GM18505 (cell line): ENCODE measurements around the gene PRSS57.
"Not testable (repeated sequence)": the region's sequence is repeated elsewhere in the genome, so short reads cannot be mapped to it uniquely, and the experiment has no call there.

Experiments used
- ATAC-seq: cut with Tn5 transposase; IDR thresholded peaks from one replicate; pipeline ENCODE4 v1.9.1; 2021; ENCODE audit not compliant: unreplicated experiment
- POLR2A ChIP-seq: IDR thresholded peaks from 4 replicates; pipeline ENCODE4 v1.6.1; 2011; ENCODE audit warnings: borderline replicate concordance; ENCODE audit not compliant: insufficient read depth, insufficient read length; ENCODE audit errors: extremely low read depth

Gene PRSS57

DNA sequence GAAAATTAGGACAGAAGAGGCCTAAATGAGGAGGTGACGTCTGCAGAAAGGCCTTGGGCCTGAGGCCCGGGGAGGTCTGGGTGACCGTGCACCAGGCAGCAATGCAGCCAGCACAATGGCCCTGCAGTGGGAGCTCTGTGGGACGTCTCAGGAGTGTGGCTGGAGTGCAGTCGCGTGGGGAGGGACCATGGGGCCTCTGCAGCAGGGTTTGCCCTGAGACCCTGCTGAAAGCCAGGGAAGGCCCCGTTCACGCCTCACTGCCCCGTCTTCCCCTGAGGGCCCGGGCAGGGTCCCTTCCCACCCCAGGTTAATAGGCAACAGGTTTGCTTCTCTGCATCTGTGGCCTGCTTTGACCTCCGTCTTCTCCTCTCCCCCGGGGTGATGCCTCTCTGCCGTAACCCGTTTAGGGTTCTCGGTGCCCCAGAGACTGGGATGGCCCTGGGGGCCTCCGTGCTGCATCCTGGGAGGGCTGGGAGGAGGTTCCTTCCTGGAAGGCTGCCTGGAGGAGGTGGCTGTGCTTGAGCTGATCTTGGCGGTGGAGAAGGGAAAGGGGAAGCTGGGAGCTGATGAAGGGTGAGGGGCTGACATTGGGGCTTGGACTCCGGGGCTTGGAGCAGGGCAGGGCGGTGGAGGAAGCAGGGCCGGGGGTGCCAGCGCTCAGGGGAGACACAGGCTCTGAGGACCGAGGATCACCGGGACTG is 23.1 kb upstream of the PRSS57 start:
- TF ChIP-seq POLR2A = no peak
- no peak for ATAC-seq

DNA sequence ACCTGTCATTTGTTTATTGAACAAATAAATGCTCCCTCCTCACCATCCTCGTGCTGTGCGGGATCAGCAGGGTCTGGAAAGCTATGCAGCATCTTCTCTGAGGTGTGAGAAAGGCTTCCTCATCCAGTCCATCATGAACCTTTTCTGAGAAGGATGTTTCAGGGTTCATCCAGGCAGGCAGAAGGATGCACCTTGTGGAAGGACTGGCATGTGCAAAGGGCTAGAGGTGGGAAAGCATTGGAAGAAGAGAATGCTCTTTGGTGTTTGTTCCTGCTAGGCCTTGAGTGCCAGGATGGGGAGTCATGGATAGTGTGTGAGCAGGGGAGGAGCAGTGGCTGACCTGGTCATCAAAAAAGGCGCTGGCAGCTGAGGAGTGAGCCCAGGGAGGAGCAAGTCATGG is 20.1 kb upstream of the PRSS57 start:
- ATAC-seq = no peak
- TF ChIP-seq POLR2A = no peak

DNA sequence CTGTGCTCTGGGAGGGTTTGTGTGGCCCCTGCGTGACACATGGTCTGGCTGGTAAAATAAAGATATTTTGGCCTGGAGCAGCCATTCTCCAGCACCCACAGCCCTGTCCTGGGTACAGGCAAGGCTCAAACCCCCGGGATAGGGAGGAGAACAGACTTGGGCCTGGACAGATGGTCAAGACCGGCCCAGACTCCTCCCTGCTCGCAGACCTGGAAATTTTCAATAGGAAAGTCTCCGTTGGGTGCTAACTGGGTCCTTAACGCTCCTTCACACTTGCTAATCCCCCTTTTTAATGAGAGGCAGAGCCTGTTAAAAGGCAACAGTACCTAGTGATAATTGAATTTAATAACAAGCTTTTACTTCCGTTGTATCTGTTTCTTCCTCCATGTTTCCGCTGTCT is 16.0 kb upstream of the PRSS57 start:
- ATAC-seq = no peak
- no peak for TF ChIP-seq POLR2A

DNA sequence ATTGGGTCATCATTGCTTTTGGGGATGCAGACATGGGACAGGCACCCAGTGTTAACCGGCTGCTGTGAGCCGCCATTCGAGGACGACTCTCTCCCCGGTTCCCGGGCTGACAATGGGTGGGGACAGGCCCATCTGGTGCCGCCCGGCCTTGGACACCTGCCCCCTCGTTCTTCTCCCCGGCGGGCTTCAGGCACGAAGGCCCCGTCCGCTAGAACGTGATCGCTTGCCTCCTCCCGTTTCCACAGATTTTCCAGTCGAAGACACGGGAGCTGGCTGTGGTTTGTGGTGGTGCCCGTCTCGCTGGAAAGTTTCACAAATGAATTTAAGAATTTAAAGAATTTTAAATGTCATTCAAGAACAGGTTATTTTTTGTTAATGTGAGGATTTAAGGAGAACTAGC is 15.5 kb upstream of the PRSS57 start:
- TF ChIP-seq POLR2A = no peak
- no peak for ATAC-seq

DNA sequence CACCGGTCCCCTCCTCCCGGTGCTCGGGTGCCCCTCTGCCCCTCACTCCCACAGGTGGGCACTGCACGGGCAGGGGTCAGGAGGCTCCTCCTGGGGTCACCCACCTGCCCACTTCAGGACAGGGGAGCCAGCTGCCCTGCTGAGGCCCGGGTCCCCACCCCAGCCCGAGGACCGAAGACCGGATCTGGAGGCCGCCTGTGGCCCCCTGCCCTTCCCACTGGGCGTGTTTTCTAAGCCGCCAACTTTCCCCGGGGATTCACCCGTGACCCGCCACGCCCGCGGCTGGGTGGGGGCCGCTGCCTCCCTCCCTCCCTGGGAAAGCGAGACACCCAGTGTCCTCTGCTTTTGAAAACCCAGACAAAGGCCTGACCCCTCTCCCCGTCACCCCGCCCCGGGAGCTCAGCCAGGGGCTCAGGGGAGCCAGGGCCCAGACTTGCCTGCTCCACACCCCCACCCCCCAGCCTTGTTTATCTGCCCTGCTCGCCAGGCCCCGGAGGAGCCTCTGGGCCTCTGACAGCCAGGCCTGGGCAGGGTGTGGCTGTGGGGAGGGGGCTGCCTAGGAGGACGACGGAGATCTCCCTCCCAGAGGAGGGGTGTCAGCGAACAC is 14.8 kb upstream of the PRSS57 start:
- ATAC-seq = no peak
- no peak for TF ChIP-seq POLR2A

DNA sequence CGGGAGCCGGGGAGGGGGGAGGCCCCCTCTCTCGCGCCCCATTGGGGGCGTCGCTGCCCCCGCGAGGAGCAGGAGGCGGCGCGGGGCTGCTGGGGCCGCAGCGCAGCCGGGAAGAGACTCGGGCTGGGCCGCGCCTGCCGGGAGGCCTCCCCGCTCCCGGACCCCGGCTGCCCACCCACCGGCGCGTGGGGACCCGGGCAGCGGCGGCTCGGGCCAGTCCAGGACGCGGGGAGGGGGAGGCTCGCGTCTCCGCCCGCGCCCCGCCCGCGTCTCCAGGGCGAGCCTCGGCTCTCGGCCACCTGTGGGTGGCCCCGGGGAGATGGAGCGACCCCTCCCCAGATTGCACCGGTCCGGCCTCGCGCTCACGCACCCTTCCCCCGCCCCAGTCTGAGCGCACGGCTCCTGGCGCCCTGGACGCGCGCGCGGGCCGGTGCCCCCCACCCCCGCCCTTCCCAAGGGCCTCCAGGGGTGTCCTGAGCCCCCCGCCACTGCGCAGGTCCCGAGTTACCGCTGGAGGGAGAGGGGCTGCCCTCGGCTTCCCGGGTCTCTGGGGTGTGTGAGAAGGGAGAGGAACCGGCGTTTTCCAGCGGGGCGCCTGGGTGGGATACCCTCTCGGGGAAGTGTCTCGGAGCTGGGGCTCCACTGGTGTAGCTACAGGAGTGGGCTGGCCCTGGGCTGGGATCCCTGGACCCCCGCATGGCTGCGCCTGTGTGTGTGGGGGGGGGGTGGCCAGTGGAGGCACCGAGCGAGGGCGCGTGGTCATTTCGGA is 14.1 kb upstream of the PRSS57 start:
- ATAC-seq = no peak
- no peak for TF ChIP-seq POLR2A

DNA sequence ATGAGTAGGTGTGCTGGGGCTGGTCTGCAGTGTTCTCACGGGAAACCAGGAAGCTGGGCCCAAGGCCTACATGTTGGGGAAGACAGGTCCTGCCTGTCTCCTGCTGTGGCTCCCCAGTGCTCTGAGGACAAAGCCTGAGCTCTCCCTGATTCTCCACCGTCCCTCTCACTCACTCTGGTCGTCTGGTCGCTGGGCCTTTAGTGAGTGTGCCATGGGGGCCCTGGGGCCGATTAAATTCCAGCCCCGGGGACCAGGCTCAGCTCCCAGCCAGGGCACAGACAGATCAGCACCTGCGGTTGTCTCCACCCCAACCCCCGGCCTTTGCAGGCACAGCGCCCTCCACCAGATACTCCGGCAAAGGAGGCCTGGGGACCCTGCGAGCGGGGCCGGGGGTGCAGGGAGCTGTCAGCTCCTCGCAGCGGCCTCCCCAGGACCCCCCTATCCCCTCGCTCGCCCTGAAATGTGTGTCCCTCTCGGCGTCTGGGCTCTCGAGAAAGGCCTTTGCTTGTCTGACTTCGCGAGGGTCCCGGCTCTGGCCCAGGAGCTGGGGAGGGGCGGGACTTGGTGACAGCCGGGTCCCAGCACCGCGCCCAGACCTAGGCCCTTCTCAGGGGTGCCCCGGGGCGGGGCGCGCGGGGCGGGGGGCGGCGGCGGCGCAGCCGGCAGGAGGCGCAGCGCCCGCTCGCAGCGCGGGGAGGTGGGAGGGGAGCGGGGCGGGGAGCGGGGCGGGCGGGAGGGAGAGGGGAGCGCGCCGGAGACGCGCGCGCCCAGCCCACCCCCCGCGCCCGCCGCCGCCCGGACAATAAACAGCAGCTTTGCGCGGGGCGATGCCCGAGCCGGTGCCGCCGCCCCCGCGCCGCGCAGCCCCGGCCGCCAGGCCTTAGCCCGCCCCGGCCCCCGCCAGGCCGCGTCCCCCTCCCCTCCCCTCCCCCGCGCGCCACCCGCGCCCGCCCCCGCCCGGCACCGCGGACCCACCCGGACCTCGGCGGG is 13.2 kb upstream of the PRSS57 start, which contains the start of gene PALM:
Gene PALM, plus strand, starts transcription at position 782 of the 990 bp plus-strand sequence. CDS start 212 bp downstream, outside the sequence.
- TF ChIP-seq POLR2A = no peak
- ATAC-seq = no peak

DNA sequence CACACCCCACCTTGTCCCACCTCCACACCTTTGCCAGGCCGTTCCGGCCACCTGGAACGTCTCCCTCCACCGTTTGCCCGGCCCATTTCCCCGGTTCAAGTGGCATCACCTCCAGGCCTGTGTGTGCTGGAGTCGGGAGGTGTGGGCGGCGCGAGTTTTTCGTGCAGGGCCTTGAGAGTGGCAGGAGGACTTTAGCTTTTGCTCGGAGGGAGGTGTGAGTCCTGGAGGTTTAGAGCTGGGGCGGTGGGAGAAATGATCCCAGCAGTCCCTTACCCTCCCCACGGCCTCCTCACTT is 9.1 kb upstream of the PRSS57 start:
- no peak for ATAC-seq
- TF ChIP-seq POLR2A = no peak

DNA sequence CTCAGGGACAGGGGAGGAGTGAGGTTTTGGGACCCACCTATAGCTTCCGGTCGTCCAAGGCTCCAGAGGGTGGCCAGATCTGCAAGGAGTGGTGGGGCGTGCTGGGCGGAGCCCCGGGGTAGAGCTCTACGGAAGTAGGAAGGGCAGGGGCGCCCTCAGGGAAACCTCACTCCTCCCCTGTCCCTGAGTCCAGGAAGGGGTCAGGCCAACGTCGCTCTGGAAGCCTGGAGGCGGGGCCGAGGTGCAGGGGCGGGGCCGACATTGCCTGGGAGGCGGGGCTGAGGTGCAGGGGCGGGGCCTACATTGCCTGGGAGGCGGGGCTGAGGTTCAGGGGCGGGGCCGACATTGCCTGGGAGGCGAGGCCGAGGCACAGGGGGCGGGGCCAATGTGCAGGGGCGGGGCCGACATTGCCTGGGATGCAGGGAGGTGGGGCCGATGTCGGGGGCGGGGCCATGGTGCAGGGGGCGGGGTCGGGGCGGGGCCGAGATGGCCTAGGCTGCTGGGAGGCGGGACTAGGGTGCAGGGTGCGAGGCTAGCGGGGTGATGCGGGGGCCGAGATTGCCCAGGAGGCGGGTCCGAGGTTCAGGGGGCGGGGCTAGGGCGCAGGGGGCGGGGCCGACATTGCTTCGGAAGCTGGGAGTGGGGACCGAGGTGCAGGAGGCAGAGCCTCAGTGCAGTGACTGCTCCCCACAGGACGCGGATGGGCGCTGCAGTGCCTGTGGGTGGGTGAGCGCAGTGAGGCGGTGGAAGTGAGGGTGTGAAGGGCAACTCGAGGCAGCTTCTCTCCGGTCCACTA is 8.6 kb upstream of the PRSS57 start:
- no peak for ATAC-seq
- TF ChIP-seq POLR2A = no peak

DNA sequence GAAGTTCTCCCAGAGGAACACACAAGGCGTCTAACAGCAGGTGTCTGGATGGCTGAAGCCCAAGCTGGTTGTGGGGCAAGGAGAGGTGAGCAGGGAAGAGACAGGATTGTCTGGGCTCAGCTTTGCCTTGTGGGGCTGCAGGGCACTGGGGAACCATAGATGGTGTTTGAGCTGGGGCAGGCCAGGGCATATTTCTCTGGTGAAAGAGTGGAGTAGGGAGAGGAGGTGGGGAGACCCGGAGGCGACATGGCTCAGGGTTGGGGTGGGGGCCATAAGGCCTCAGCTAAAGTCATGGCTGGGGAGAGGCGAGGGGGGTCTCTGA is 8.0 kb upstream of the PRSS57 start:
- ATAC-seq = no peak

DNA sequence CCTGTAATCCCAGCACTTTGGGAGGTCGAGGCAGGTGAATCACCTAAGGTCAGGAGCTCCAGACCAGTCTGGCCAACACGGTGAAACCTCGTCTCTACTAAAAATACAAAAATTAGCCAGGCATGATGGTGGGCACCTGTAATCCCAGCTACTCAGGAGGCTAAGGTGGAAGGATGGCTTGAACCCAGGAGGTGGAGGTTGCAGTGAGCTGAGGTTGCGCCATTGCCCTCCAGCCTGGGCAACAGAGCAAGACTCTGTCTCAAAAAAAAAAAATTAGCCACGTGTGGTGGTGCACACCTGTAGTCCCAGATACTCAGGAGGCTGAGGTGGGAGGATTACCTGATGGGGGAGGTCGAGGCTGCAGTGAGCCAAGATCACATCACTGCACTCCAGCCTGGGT is 7.6 kb upstream of the PRSS57 start:
- not testable (repeated sequence) for ATAC-seq

More for the DNA sequence above, 8.0 kb upstream of the PRSS57 start:
- TF ChIP-seq POLR2A = no peak

DNA sequence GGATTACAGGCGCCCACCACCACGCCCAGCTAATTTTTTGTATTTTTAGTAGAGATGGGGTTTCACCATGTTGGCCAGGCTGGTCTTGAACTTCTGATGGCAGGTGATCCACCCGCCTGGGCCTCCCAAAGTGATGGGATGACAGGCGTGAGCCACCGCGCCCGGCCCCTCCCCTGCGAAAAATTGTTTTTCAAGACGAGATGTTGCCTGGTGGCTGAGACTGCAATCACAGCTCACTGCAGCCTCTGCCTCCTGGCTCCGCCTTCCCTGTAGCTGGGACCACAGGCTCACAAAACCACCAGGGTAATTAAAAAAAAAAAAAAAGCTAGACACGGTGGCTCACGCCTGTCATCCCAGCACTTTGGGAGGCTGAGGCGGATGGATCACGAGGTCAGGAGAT is 4.6 kb upstream of the PRSS57 start:
- not testable (repeated sequence) for ATAC-seq

DNA sequence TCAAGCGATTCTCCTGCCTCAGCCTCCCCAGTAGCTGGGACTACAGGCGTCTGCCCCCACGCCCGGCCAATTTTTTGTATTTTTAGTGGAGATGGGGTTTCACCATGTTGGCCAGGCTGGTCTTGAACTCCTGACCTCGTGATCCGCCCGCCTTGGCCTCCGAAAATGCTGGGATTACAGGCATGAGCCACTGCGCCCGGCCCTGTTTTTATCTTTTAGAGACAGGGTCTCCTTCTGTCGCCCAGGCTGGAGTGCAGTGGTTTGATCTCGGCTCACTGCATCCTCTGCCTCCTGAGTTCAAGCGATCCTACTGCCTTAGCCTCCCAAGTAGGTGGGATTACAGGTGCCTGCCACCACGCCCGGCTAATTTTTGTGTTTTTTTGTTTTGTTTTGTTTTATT is 3.3 kb upstream of the PRSS57 start:
- not testable (repeated sequence) for ATAC-seq
